HG02884 (cell line): Measurements from ENCODE around the gene RNF150.
"Not testable (repeated sequence)": the region's sequence is repeated elsewhere in the genome, so short reads cannot be mapped to it uniquely, and the experiment has no call there.

Experiments used
- ATAC-seq: cut with Tn5 transposase; IDR thresholded peaks from one replicate; pipeline ENCODE4 v1.9.1; 2021; ENCODE audit warnings: mild to moderate bottlenecking, moderate library complexity; ENCODE audit not compliant: unreplicated experiment

RNF150 gene

GRCh38 chr4:141133146-141133998, at the start of gene RNF150:
RNF150 (minus strand) TSS chr4:141133469.
- peak; percentile 76 for ATAC-seq

- no peak for ATAC-seq
These were observed 47.9 kb upstream of the RNF150 start for GRCh38 chr4:141180991-141181761.

GRCh38 chr4:141179474-141180373, 46.5 kb upstream of the RNF150 start:
- ATAC-seq = no peak

GRCh38 chr4:141177171-141177570, 43.9 kb upstream of the RNF150 start:
- ATAC-seq = no peak

GRCh38 chr4:141174457-141174856, 41.2 kb upstream of the RNF150 start:
- peak; percentile 76 for ATAC-seq

- no peak for ATAC-seq
These were observed 37.4 kb upstream of the RNF150 start for GRCh38 chr4:141170671-141171070.

GRCh38 chr4:141169391-141169790, 36.1 kb upstream of the RNF150 start:
- ATAC-seq = no peak

GRCh38 chr4:141165001-141165400, 31.7 kb upstream of the RNF150 start:
- not testable (repeated sequence) for ATAC-seq

GRCh38 chr4:141159027-141159426, 25.8 kb upstream of the RNF150 start:
- ATAC-seq = no peak

GRCh38 chr4:141158219-141158618, 24.9 kb upstream of the RNF150 start:
- ATAC-seq = no peak

- no peak for ATAC-seq
These were observed 22.3 kb upstream of the RNF150 start for GRCh38 chr4:141155586-141155985.

GRCh38 chr4:141154725-141155124, 21.5 kb upstream of the RNF150 start:
- ATAC-seq = no peak

- no peak for ATAC-seq
These were observed 20.7 kb upstream of the RNF150 start for GRCh38 chr4:141153751-141154510.

- no peak for ATAC-seq
These were observed 10.9 kb upstream of the RNF150 start for GRCh38 chr4:141144207-141144606.

GRCh38 chr4:141142423-141142822, 9.2 kb upstream of the RNF150 start:
- no peak for ATAC-seq

- ATAC-seq = no peak
These were observed 7.3 kb upstream of the RNF150 start for GRCh38 chr4:141140391-141141200.

GRCh38 chr4:141133999-141134995, 1.0 kb upstream of the RNF150 start:
- ATAC-seq = no peak

- peak; percentile 13 for ATAC-seq
These were observed 542 bp downstream of the RNF150 start for GRCh38 chr4:141132709-141133145.
